HG03571 (cell line): ENCODE data around the gene ARPIN.
"Not testable (repeated sequence)": the region's sequence is repeated elsewhere in the genome, so short reads cannot be mapped to it uniquely, and the experiment has no call there.

Source experiments
- ATAC-seq: cut with Tn5 transposase; IDR thresholded peaks from one replicate; pipeline ENCODE4 v1.9.1; 2021; ENCODE audit not compliant: unreplicated experiment

Gene ARPIN

DNA sequence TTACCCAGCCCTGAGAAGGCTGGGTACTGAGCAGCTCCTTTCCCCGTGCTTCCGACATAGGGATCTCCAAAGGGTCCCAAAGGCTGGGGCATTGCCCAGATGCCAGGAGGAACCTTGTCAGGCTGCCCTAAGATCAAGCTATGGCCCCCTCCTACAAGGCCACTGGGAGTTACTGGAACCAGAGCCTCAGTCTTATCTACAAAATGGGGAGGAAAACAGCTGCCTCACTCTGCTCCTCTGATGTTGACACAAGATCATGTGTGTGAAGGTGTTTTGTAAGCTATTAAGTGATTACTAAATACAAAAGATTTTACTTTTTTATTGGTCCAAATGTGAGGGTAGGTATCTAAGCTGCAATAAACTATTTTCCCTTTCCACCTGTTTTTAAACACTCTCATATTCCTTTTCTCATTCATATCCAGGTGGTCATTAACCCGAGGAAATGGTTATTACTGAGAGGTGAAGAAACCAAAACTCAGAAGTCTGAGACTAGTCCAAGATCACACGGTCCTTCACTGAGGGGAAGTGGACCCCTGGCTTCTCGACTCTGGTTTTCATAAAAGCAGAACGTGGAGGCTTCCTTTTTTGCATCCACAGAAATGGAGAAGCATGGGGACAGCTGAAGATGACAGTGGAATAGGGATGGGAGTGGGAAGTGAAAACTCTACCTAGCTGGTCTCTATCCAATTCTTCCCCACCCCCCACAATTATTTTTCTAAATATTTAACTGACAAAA is 1.7 kb downstream of the ARPIN start:
- no peak for ATAC-seq

GRCh38 chr15:89909611-89910010 is 3.1 kb downstream of the ARPIN start:
- ATAC-seq = no peak

DNA sequence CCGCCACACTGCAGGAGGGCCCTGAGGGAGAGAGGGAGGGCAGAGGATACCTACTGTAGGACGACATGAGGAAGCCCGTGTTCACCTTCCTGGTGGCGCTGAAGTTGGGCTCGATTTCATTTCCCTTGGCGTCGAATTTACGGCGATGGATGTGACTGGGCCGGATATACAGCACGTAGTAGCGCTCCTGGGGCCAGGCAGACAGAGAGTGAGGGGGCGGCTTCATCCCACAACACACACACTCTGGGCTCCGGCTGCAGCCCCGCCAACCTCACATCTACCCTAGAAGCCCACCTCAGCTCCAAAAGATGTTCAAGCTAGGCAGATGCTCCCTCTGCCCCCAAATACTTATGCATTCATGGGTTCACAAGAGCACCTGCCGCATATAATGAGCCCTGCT is 4.5 kb downstream of the ARPIN start:
- ATAC-seq = no peak

DNA sequence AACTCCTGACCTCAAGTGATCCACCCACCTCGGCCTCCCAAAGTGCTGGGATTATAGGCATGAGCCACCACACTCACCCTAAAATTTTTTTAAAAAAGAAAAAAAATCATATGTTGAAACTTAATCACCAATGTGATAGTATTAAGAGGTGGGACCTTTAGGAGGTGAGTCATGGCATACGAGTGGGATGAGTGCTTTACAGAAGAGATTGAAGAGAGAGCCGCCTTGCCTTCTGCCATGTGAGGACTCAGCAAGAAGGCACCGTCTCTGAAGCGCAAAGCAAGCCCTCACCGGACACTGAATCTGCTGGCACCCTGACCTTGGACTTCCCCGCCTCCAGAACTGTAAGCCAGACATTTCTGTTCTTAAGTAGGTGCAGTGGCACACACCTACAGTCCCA is 5.5 kb downstream of the ARPIN start:
- no peak for ATAC-seq

GRCh38 chr15:89905846-89906378 is 6.8 kb downstream of the ARPIN start:
- no peak for ATAC-seq

GRCh38 chr15:89904519-89904918 is 8.2 kb downstream of the ARPIN start:
- no peak for ATAC-seq

DNA sequence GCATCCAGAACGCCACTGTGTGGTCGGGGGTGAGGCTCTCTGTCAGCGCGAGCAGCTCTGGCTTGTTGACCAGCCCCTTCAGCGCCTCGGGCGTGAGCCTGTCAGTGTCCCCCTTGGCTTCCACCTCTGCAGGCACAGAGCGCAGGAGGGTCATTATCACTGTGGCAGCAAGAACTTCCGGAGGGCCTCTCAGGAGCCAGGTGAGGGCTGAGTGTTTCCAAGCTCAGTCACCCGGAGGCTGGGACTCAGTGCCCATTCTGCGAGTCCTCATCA is 9.0 kb downstream of the ARPIN start:
- ATAC-seq = no peak

DNA sequence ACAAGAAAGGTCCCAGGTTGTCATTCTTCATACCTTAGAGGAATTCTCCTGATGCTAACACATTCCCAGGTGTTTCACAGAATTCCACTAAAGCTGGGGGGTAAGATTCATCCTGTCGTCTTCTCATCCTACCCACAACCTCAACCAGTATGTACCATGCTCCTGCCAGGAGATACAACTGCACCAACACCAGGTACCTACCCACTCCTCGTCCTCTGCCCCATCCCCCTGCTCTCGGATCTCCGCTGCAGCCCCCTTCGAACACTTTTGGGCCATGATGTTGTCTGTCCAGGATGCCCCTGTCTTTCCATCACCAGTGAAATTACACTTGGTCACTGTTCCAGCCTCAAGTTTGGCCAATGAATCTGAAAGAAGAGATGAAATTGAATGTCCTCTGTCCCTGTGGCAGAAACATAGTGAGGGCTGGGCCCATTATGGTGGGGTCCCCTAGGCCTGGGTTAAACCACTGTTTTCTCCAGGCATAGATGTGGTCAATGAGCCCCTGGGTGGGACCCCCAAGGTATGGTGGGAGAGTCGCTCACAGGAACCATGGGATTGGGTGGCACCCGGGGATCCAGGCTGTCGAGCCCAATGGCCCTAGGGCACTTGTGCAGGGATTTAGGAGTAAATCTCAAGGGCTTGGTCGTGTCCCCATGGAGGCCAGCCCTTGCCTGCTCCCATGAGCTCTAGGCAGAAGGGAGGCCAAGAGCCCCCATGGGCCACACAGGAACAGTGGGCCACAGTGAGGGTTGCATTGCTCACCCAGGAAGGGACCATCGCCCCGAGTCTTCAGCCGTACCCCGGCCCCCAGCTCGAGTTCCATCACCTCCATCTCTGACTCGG is 9.5 kb downstream of the ARPIN start:
- no peak for ATAC-seq

GRCh38 chr15:89900849-89901248 is 11.9 kb downstream of the ARPIN start:
- no peak for ATAC-seq

- ATAC-seq = no peak
Observed at GRCh38 chr15:89899951-89900567, 12.7 kb downstream of the ARPIN start.

GRCh38 chr15:89899295-89899945 is 13.3 kb downstream of the ARPIN start:
- no peak for ATAC-seq

GRCh38 chr15:89898614-89899294 is 14.0 kb downstream of the ARPIN start:
- ATAC-seq = no peak

- no peak for ATAC-seq
Observed at GRCh38 chr15:89898146-89898545, 14.6 kb downstream of the ARPIN start.

DNA sequence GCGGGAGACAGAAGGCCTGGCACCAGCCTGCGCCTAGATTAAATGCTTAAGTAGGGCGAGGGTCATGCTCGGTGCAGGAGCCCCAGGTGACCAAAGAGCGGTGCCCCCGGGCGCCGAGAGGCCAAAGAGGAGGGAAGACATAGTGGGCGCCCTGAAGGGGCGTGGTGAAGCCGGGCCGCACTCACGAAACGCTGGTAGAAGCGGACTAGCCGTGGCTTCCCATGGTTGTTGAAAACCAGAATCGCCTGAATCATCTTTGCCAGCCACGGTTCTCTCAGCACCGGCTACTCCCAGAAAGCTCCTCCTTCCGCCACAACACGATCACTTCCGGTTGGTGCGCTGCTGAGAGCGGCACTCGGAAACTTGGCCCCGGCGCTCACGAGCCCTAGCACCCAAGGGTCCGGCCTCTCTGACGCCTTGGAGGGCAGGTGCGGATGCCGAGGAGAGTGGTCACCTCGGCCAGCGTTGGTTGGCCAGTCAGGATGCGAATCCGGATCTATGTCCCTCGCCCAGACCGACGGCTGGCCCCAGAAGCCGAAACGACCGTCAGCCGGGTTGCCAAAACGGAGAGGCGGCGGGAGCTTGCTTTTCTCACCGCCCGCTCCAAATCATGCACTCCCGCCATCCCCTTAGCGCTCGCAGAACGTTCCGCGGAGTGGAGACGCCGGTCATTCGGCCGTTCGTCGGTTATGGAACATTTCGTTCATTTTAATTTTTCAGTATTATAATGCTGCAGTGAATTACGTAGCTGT is 18.9 kb downstream of the ARPIN start, which contains the start of gene AP3S2:
Gene AP3S2 (minus strand): TSS at position 299 of the 752 bp plus-strand sequence. CDS start 45 bp downstream, at position 254.
- peak; percentile 92 for ATAC-seq

GRCh38 chr15:89893027-89893426 is 19.7 kb downstream of the ARPIN start:
- no peak for ATAC-seq

GRCh38 chr15:89888214-89888804 is 24.4 kb downstream of the ARPIN start:
- no peak for ATAC-seq

- ATAC-seq = no peak
Observed at GRCh38 chr15:89885611-89886010, 27.1 kb downstream of the ARPIN start.

DNA sequence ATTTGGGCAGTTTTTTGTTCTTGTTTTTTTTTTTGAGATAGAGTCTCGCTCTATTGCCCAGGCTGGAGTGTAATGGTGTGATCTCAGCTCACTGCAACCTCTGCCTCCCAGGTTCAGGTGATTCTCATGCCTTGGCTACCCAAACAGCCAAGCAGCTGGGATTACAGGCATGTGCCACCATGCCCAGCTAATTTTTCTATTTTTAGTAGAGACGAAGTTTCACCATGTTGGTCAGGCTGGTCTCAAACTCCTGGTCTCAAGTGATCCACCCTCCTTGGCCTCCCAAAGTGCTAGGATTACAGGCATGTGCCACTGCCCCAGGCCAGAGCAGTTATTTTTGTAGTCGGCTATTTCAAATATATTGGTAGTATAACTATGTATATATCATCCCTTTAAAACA is 27.6 kb downstream of the ARPIN start:
- not testable (repeated sequence) for ATAC-seq

DNA sequence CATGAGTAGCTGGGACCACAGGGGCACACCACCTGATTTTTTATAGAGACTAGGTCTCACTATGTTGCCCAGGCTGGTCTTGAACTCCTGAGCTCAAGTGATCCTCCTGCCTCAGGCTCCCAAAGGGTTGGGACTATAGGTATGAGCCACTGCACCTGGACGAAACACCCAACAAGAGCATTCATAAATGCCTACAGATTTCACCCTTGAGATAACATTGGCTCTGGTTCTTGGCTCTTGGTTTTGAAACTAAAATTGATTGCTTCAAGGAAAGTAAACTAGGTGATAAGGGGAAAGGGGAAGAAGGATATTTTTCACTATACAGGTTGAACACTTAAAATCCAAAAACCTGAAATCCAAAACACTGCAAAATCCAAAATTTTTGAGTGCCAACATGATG is 29.2 kb downstream of the ARPIN start:
- ATAC-seq = no peak

DNA sequence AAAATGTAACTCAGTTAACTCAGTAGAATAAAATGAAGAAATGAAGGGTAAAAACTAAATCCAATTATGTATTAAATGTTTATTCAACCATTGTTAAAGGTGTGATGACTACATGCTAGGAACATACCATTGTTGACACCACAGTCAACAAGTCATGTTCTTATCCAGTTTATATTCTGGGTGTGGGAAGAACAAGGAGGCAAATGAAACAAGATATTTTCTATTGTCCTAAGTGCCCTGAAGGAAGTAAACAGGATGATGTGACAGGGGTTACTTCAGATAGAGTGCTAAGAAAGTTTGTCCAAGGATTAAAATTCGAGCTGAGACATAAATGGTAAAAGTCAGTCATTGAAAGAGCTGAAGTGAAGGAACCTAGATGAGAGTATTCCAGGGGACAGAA is 32.0 kb downstream of the ARPIN start:
- no peak for ATAC-seq
